ENCODE data around the gene GAS2L1.

GRCh38 chr22:29272624-29273023 lies 33.8 kb upstream of the GAS2L1 start:
- TF ChIP-seq EZH2 (IDR thresholded peaks at IDR 0.05) = no peak
- TF ChIP-seq POLR2AphosphoS5 (IDR thresholded peaks at IDR 0.05; ENCODE audit: borderline replicate concordance, low read depth, low read length) = no peak
- no peak for TF ChIP-seq FOXP2 (optimal IDR thresholded peaks at IDR 0.05; ENCODE audit: control extremely low read depth, extremely low read length, insufficient read depth)
